Thoracic aorta (tissue), 2 donors: ENCODE data around the gene SOSTDC1. TPM values are rescaled to one million over a fixed set of nuclear protein-coding genes. Genes with fewer than 3 reads are reported as not detected.
"Not testable (repeated sequence)": the region's sequence is repeated elsewhere in the genome, so short reads cannot be mapped to it uniquely, and the experiment has no call there.

Experiments used
- ATAC-seq: fragments of 150-250 bp; one replicate; pipeline ENCODE4 v1.8.0; 2017; ENCODE audit warnings: low read depth; ENCODE audit not compliant: insufficient number of reproducible peaks, low FRiP score
- DNase-seq: peaks from one replicate; pipeline ENCODE4 v3.0.0-alpha.2; 2020; ENCODE audit warnings: low spot score
- H3K27ac ChIP-seq, 2 donors: fragments of 200-600 bp; sonication (generic); 1 replicate in 1 of 2; 2 replicates in 1 of 2; pipeline ENCODE4 v1.5.1; 2016; ENCODE audit warnings: mild to moderate bottlenecking in 2 of 2, moderate library complexity in 2 of 2
- H3K27me3 ChIP-seq: fragments of 200-600 bp; sonication (generic); replicated peaks from 2 replicates; pipeline ENCODE4 v1.6.0; 2016; ENCODE audit warnings: mild to moderate bottlenecking; ENCODE audit not compliant: insufficient read depth
- H3K36me3 ChIP-seq: fragments of 200-600 bp; sonication (generic); one replicate; pipeline ENCODE4 v1.5.1; 2016
- H3K4me1 ChIP-seq, 2 donors: fragments of 200-600 bp; sonication (generic); 1 replicate in 1 of 2; 2 replicates in 1 of 2; pipeline versions ENCODE4 v1.5.1 to v1.6.0; 2016; ENCODE audit warnings: low read depth in 2 of 2, mild to moderate bottlenecking in 1 of 2; ENCODE audit not compliant: control insufficient read depth in 1 of 2
- H3K4me3 ChIP-seq: fragments of 200-600 bp; sonication (generic); 2 replicates; pipeline ENCODE4 v1.5.1; 2016; ENCODE audit warnings: mild to moderate bottlenecking
- H3K9me3 ChIP-seq: fragments of 200-600 bp; sonication (generic); 2 replicates; pipeline ENCODE4 v1.5.1; 2016
- total RNA-seq, 2 donors: library from RNA; depleted of rRNA; stranded (reverse); fragments of >200 nt; gene quantifications; one replicate each; pipeline versions ENCODE4 v1.1.0 to v1.2.3, GENCODE V29; 2016
- TF ChIP-seq, protein P1 (sequence below): fragments of 200-600 bp; sonication (generic); IDR thresholded peaks from one replicate; pipeline ENCODE4 v1.5.1; 2019; ENCODE audit warnings: antibody characterized with exemption

Gene SOSTDC1
- total RNA-seq, 2 donors from 2014 or later = 0.63 TPM; not detected in 1

GRCh38 chr7:16446508-16446907 is 19.0 kb downstream of the SOSTDC1 start:
- DNase-seq (no peak), ATAC-seq (no peak)
- H3K36me3 ChIP-seq = no peaks in the 10 kb centered on the region
- TF ChIP-seq, protein P1, sequence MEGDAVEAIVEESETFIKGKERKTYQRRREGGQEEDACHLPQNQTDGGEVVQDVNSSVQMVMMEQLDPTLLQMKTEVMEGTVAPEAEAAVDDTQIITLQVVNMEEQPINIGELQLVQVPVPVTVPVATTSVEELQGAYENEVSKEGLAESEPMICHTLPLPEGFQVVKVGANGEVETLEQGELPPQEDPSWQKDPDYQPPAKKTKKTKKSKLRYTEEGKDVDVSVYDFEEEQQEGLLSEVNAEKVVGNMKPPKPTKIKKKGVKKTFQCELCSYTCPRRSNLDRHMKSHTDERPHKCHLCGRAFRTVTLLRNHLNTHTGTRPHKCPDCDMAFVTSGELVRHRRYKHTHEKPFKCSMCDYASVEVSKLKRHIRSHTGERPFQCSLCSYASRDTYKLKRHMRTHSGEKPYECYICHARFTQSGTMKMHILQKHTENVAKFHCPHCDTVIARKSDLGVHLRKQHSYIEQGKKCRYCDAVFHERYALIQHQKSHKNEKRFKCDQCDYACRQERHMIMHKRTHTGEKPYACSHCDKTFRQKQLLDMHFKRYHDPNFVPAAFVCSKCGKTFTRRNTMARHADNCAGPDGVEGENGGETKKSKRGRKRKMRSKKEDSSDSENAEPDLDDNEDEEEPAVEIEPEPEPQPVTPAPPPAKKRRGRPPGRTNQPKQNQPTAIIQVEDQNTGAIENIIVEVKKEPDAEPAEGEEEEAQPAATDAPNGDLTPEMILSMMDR = no peak
- H3K4me3 ChIP-seq = no peak overlapping the region
- H3K27me3 ChIP-seq = no peaks in the 10 kb centered on the region
- no peak overlapping the region for H3K27ac ChIP-seq
- H3K4me1 ChIP-seq = no peaks in the 10 kb centered on the region
- H3K9me3 ChIP-seq = no peaks in the 10 kb centered on the region

DNA sequence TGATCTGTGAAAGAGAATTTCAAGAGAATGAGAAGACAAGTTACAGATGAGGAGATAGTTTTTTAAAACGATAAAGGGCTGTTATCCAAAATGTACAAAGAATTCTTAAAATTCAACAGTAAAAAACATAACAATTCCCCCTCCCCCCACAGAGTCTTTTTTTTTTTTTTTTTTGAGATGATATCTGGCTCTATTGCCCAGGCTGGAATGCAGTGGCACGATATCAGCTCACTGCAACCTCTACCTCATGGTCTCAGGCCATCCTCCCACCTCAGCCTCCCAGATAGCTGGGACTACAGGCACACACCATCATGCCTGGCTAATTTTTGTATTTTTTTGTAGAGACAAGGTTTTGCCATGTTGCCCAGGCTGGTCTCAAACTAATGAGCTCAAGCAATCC is 21.7 kb downstream of the SOSTDC1 start:
- H3K4me1 ChIP-seq, ATAC-seq, H3K4me3 ChIP-seq, H3K27me3 ChIP-seq, H3K9me3 ChIP-seq, H3K27ac ChIP-seq, H3K36me3 ChIP-seq, DNase-seq: not testable (repeated sequence)

DNA sequence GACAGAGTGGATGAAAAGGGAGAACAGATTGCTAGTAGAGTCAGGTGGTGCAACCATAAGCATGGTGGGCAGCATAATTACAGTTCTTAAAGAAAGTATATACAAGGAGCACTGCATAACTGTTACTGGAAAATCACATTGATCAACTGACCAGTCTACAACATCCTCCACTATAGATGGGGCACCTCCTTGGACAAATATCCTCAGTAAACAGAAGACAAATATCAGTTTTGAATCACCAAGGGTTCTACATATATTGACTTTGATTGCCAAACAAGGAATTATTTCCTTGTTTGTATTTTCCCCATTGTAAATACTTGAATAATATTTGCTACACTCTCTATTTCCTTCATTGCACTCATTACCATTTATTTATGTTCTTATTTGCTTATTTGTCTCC is 26.6 kb downstream of the SOSTDC1 start:
- Histone ChIP-seq H3K4me1 (no peaks in the 10 kb centered on the region), H3K27ac (no peak overlapping the region), H3K9me3 (no peaks in the 10 kb centered on the region), H3K36me3 (no peaks in the 10 kb centered on the region), H3K27me3 (no peaks in the 10 kb centered on the region), H3K4me3 (no peak overlapping the region)
- ATAC-seq (no peak), DNase-seq (no peak)
- TF ChIP-seq, protein P1 = no peak

DNA sequence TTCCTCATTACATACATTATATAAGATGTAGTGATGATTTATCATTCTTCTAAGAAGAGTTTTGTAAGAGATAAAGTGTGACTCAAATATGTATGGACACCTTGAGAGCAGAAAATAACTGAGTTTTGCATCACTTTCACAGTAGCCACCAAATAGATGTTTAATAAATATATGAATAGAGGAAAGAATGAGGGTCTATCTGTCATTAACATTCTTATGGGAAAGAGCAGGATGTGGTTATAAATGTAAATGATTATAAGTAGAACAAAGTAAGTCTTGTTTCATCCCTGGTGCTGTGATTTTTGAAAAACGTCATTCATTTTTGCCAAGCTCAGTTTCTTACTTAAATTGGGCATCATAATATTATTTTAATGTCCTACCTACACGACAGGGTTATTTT is 29.2 kb downstream of the SOSTDC1 start:
- H3K4me1 ChIP-seq = no peaks in the 10 kb centered on the region
- H3K36me3 ChIP-seq = no peaks in the 10 kb centered on the region
- no peak overlapping the region for H3K27ac ChIP-seq
- DNase-seq = no peak
- ATAC-seq = no peak
- no peaks in the 10 kb centered on the region for H3K27me3 ChIP-seq
- H3K4me3 ChIP-seq = no peak overlapping the region
- TF ChIP-seq, protein P1 = no peak
- H3K9me3 ChIP-seq = no peaks in the 10 kb centered on the region

DNA sequence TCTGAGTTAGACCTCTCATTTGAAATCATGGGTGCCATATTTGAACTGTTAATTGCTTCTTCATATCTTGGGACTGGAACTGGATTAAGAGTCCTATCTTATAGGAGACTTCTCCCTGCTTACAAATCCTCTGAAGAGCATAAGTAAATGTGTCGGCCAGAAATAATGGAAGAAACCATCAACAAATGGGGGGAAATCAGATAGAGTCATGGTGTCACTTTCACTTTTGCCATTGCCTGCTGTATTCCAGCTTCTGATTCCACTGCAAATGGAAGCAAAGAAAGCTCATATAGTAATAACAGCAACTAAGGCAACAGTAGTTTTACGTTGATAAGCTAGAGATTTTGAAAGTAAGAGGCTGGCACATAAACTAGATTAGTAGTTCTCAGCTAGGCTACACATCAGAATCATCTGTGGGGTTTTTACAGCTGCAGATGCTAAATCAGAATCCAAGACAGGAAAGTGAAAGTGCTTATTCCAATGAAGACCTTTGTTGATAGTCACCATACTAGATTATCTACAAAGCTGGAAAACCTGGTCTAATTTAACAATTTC is 31.9 kb downstream of the SOSTDC1 start:
- Histone ChIP-seq H3K27ac (no peak overlapping the region), H3K36me3 (no peaks in the 10 kb centered on the region), H3K27me3 (no peaks in the 10 kb centered on the region), H3K9me3 (no peaks in the 10 kb centered on the region), H3K4me1 (no peaks in the 10 kb centered on the region), H3K4me3 (no peak overlapping the region)
- no peak for DNase-seq
- ATAC-seq = no peak
- TF ChIP-seq, protein P1 = no peak

GRCh38 chr7:16432425-16432731 is 33.2 kb downstream of the SOSTDC1 start:
- Histone ChIP-seq H3K9me3 (no peaks in the 10 kb centered on the region), H3K27ac (no peak overlapping the region), H3K27me3 (no peaks in the 10 kb centered on the region), H3K4me3 (no peak overlapping the region), H3K36me3 (no peaks in the 10 kb centered on the region), H3K4me1 (no peaks in the 10 kb centered on the region)
- TF ChIP-seq, protein P1 = no peak
- DNase-seq (no peak), ATAC-seq (no peak)
